DOHH2 (cell line): ENCODE data around the gene AKAP5.
A peak's percentile ranks its signal among the peaks of the same experiment; 100 is the strongest.

Experiments used
- H3F3A ChIP-seq: fragments of 200-600 bp; sonication (generic), shearing (Covaris generic); 2 replicates; pipeline ENCODE4 v1.6.0; 2016; ENCODE audit warnings: antibody characterized with exemption, mild to moderate bottlenecking; ENCODE audit not compliant: control insufficient read depth, insufficient read depth
- H3K27ac ChIP-seq: fragments of 200-600 bp; sonication (generic); 2 replicates; pipeline ENCODE4 v1.5.1; 2014; ENCODE audit warnings: low read depth, mild to moderate bottlenecking, low read length, moderate library complexity
- H3K27me3 ChIP-seq: fragments of 200-600 bp; sonication (generic); 2 replicates; pipeline ENCODE4 v1.6.1; 2014; ENCODE audit warnings: mild to moderate bottlenecking, low read length, mixed read lengths; ENCODE audit not compliant: control insufficient read depth
- H3K36me3 ChIP-seq: fragments of 200-600 bp; sonication (generic); 2 replicates; pipeline ENCODE4 v1.6.1; 2014; ENCODE audit warnings: mild to moderate bottlenecking, low read length, moderate library complexity, mixed read lengths; ENCODE audit not compliant: control insufficient read depth
- H3K4me1 ChIP-seq: fragments of 200-600 bp; sonication (generic); 2 replicates; pipeline ENCODE4 v1.6.1; 2014; ENCODE audit warnings: mild to moderate bottlenecking, low read length, mixed read lengths; ENCODE audit not compliant: control insufficient read depth
- H3K4me2 ChIP-seq: fragments of 200-600 bp; sonication (generic); 2 replicates; pipeline ENCODE4 v1.6.0; 2014; ENCODE audit warnings: mild to moderate bottlenecking, low read length, moderate library complexity
- H3K4me3 ChIP-seq: fragments of 200-600 bp; sonication (generic); 2 replicates; pipeline ENCODE4 v1.5.1; 2014; ENCODE audit warnings: mild to moderate bottlenecking, low read length, mixed read lengths
- H3K79me2 ChIP-seq: fragments of 200-600 bp; sonication (generic); 2 replicates; pipeline ENCODE4 v1.6.1; 2014; ENCODE audit warnings: mild to moderate bottlenecking, low read length, mixed read lengths; ENCODE audit not compliant: control insufficient read depth
- H3K9me2 ChIP-seq: fragments of 200-600 bp; sonication (generic); replicated peaks from 2 replicates; pipeline ENCODE4 v1.6.1; 2014; ENCODE audit warnings: mild to moderate bottlenecking, low read length, mixed read lengths; ENCODE audit not compliant: control insufficient read depth
- H3K9me3 ChIP-seq: fragments of 200-600 bp; sonication (generic); 2 replicates; pipeline ENCODE4 v1.6.1; 2014; ENCODE audit warnings: antibody characterized with exemption, low read length, mixed read lengths; ENCODE audit not compliant: control insufficient read depth, insufficient read depth
- H4K20me1 ChIP-seq: fragments of 200-600 bp; sonication (generic); 2 replicates; pipeline ENCODE4 v1.6.0; 2014; ENCODE audit warnings: low read depth, mild to moderate bottlenecking, antibody characterized with exemption, low read length, moderate library complexity; ENCODE audit not compliant: control insufficient read depth, insufficient read depth
- EZH2phosphoT487 ChIP-seq: fragments of 200-600 bp; sonication (generic); IDR thresholded peaks from 2 replicates; pipeline ENCODE4 v1.6.1; 2017; ENCODE audit warnings: borderline replicate concordance, mild to moderate bottlenecking, antibody characterized with exemption, low read length, moderate library complexity, mixed read lengths
- TF ChIP-seq, protein P1 (sequence below): fragments of 200-600 bp; sonication (generic); IDR thresholded peaks from one replicate; pipeline ENCODE4 v1.5.1; 2014; ENCODE audit warnings: antibody characterized with exemption, mild to moderate bottlenecking, low read depth, low read length; ENCODE audit not compliant: poor library complexity, severe bottlenecking

The AKAP5 gene

DNA sequence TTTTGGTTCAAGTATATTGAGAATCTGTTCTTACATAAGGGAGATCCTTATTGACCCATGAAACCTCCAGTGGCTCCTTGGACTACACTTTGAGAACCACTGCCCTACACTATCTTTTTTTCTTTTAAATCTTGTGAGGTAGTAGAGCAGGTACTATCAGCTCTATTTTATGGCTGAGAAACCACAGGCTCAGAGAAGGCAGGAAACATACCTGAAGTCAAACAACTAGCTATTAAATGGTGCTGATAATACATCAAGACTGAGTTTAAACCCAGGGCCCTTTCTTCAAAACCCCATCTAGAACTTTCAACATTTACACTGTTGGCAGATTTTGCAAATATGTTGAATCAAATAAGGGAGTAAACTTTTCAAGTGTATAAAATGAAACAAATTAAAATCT is 31.5 kb downstream of the AKAP5 start:
- peaks cover 93% of the 10 kb centered on the region for H3K79me2 ChIP-seq

GRCh38 chr14:64500088-64500487 is 34.8 kb downstream of the AKAP5 start:
- Histone ChIP-seq H3K79me2 (peaks cover 84% of the 10 kb centered on the region), H3K4me1 (peaks cover 37% of the 10 kb centered on the region)

More for the DNA sequence above, 31.5 kb downstream of the AKAP5 start:
- H3F3A ChIP-seq = peaks cover 8% of the 10 kb centered on the region
- no peak overlapping the region for H3K4me3 ChIP-seq
- H4K20me1 ChIP-seq = peaks cover 10% of the 10 kb centered on the region
- peaks cover 34% of the 10 kb centered on the region for H3K4me1 ChIP-seq
- H3K27me3 ChIP-seq = no peaks in the 10 kb centered on the region
- H3K36me3 ChIP-seq = peaks cover 79% of the 10 kb centered on the region
- no peak for TF ChIP-seq EZH2phosphoT487
- TF ChIP-seq, protein P1, sequence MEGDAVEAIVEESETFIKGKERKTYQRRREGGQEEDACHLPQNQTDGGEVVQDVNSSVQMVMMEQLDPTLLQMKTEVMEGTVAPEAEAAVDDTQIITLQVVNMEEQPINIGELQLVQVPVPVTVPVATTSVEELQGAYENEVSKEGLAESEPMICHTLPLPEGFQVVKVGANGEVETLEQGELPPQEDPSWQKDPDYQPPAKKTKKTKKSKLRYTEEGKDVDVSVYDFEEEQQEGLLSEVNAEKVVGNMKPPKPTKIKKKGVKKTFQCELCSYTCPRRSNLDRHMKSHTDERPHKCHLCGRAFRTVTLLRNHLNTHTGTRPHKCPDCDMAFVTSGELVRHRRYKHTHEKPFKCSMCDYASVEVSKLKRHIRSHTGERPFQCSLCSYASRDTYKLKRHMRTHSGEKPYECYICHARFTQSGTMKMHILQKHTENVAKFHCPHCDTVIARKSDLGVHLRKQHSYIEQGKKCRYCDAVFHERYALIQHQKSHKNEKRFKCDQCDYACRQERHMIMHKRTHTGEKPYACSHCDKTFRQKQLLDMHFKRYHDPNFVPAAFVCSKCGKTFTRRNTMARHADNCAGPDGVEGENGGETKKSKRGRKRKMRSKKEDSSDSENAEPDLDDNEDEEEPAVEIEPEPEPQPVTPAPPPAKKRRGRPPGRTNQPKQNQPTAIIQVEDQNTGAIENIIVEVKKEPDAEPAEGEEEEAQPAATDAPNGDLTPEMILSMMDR = no peak
- H3K27ac ChIP-seq = no peak overlapping the region
- H3K4me2 ChIP-seq = no peak overlapping the region
- no peaks in the 10 kb centered on the region for H3K9me2 ChIP-seq
- no peaks in the 10 kb centered on the region for H3K9me3 ChIP-seq

GRCh38 chr14:64501411-64502171 is 36.3 kb downstream of the AKAP5 start:
- Histone ChIP-seq H3K4me2 (peak overlapping the region; percentile 90), H3K79me2 (peaks cover 86% of the 10 kb centered on the region), H4K20me1 (peaks cover 6% of the 10 kb centered on the region), H3K27ac (peak overlapping the region; percentile 95), H3K9me2 (no peaks in the 10 kb centered on the region), H3F3A (peaks cover 11% of the 10 kb centered on the region), H3K4me1 (peaks cover 41% of the 10 kb centered on the region), H3K36me3 (peaks cover 82% of the 10 kb centered on the region), H3K4me3 (peak overlapping the region; percentile 87), H3K9me3 (no peaks in the 10 kb centered on the region), H3K27me3 (no peaks in the 10 kb centered on the region; the same call in 1 of the 2 replicates)
- no peak for TF ChIP-seq EZH2phosphoT487
- TF ChIP-seq, protein P1 = no peak

More at GRCh38 chr14:64500088-64500487, 34.8 kb downstream of the AKAP5 start:
- Histone ChIP-seq H3K36me3 (peaks cover 77% of the 10 kb centered on the region), H3K4me2 (peak overlapping the region; percentile 90), H3F3A (peaks cover 12% of the 10 kb centered on the region), H3K27me3 (no peaks in the 10 kb centered on the region), H3K4me3 (peak overlapping the region; percentile 87), H3K9me3 (no peaks in the 10 kb centered on the region), H3K9me2 (no peaks in the 10 kb centered on the region), H3K27ac (no peak overlapping the region), H4K20me1 (peaks cover 7% of the 10 kb centered on the region)
- no peak for TF ChIP-seq EZH2phosphoT487
- TF ChIP-seq, protein P1 = no peak
